Esophagus squamous epithelium (tissue), 4 donors: ENCODE results near the gene PKP2.

Experiments used
- POLR2A ChIP-seq, 4 donors: fragments of 450-650 bp; IDR thresholded peaks; one replicate each; pipeline ENCODE4 v1.6.1; 2017; ENCODE audit warnings: antibody characterized with exemption in 4 of 4, mild to moderate bottlenecking in 4 of 4, moderate library complexity in 3 of 4
- TF ChIP-seq, protein P1 (sequence below), 6 experiments: fragments of 450-650 bp in 4 of 6; fragments of 200-600 bp in 2 of 6; sonication (generic) in 2 of 6; IDR thresholded peaks; one replicate each; pipeline ENCODE4 v1.5.1; 2016 to 2019; ENCODE audit warnings: antibody characterized with exemption in 6 of 6, mild to moderate bottlenecking in 4 of 6, moderate library complexity in 4 of 6

DNA sequence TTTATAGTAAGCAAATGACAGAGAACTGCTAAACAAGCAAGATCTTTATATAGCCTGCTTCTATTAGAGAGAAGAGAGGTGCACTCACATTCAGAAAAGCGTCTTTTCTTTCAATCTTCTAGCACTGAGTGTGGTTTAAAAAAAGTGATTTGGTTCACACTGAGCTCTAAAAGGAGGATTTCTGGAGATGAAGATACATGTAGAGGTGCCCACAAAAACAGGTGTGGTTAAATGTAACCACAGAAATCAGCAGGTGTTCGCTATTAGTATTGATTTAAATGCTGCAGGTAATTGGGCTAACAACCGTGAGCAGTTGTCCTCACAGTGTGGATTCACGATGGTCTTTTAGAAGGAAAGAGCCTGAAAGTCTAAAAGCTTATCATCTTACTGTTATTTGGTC lies 10.7 kb downstream of the PKP2 start:
- TF ChIP-seq, protein P1, sequence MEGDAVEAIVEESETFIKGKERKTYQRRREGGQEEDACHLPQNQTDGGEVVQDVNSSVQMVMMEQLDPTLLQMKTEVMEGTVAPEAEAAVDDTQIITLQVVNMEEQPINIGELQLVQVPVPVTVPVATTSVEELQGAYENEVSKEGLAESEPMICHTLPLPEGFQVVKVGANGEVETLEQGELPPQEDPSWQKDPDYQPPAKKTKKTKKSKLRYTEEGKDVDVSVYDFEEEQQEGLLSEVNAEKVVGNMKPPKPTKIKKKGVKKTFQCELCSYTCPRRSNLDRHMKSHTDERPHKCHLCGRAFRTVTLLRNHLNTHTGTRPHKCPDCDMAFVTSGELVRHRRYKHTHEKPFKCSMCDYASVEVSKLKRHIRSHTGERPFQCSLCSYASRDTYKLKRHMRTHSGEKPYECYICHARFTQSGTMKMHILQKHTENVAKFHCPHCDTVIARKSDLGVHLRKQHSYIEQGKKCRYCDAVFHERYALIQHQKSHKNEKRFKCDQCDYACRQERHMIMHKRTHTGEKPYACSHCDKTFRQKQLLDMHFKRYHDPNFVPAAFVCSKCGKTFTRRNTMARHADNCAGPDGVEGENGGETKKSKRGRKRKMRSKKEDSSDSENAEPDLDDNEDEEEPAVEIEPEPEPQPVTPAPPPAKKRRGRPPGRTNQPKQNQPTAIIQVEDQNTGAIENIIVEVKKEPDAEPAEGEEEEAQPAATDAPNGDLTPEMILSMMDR (IDR thresholded peaks at IDR 0.05): no peak
- TF ChIP-seq POLR2A (IDR thresholded peaks at IDR 0.05): no peak
